ENCODE measurements around the gene LGALS3BP.

Gene LGALS3BP

GRCh38 chr17:78958641-78959127 lies 21.0 kb downstream of the LGALS3BP start:
- no peak for DNase-seq (ENCODE audit: low read depth)
- TF ChIP-seq CTCF (conservative IDR thresholded peaks at IDR 0.05; ENCODE audit: control insufficient read depth, insufficient read depth, low read depth, low read length) = no peak

GRCh38 chr17:78957128-78957527 lies 22.6 kb downstream of the LGALS3BP start:
- H3K4me3 ChIP-seq (ENCODE audit: control insufficient read depth, low read depth, low read length) = no peak overlapping the region
- no peak for TF ChIP-seq CTCF (conservative IDR thresholded peaks at IDR 0.05; ENCODE audit: control insufficient read depth, insufficient read depth, low read depth, low read length)
- DNase-seq (ENCODE audit: low read depth) = peak; percentile 84

More at GRCh38 chr17:78958641-78959127, 21.0 kb downstream of the LGALS3BP start:
- no peak overlapping the region for H3K4me3 ChIP-seq (ENCODE audit: control insufficient read depth, low read depth, low read length)

- no peak for DNase-seq (ENCODE audit: low read depth)
- no peak overlapping the region for H3K4me3 ChIP-seq (ENCODE audit: control insufficient read depth, low read depth, low read length)
- no peak for TF ChIP-seq CTCF (conservative IDR thresholded peaks at IDR 0.05; ENCODE audit: control insufficient read depth, insufficient read depth, low read depth, low read length)
Observed at GRCh38 chr17:78956254-78956653, 23.5 kb downstream of the LGALS3BP start.

GRCh38 chr17:78954684-78955083 lies 25.0 kb downstream of the LGALS3BP start:
- no peak overlapping the region for H3K4me3 ChIP-seq (ENCODE audit: control insufficient read depth, low read depth, low read length)
- TF ChIP-seq CTCF (conservative IDR thresholded peaks at IDR 0.05; ENCODE audit: control insufficient read depth, insufficient read depth, low read depth, low read length) = no peak
- DNase-seq (ENCODE audit: low read depth) = no peak

GRCh38 chr17:78953356-78954350 lies 26.1 kb downstream of the LGALS3BP start:
- no peak for TF ChIP-seq CTCF (conservative IDR thresholded peaks at IDR 0.05; ENCODE audit: control insufficient read depth, insufficient read depth, low read depth, low read length)
- peak; percentile 63 for DNase-seq (ENCODE audit: low read depth)
- no peak overlapping the region for H3K4me3 ChIP-seq (ENCODE audit: control insufficient read depth, low read depth, low read length)

- no peak overlapping the region for H3K4me3 ChIP-seq (ENCODE audit: control insufficient read depth, low read depth, low read length)
- no peak for TF ChIP-seq CTCF (conservative IDR thresholded peaks at IDR 0.05; ENCODE audit: control insufficient read depth, insufficient read depth, low read depth, low read length)
- DNase-seq (ENCODE audit: low read depth) = no peak
Observed at GRCh38 chr17:78952706-78953105, 27.0 kb downstream of the LGALS3BP start.
